GM04504 (cell line): ENCODE results near the gene GAA.

ENCODE experiments used
- DNase-seq: peaks from one replicate; pipeline ENCODE4 v3.0.0-alpha.2; 2012; ENCODE audit warnings: low read depth

Gene GAA

GRCh38 chr17:80104321-80104955 lies 3.1 kb downstream of the GAA start:
- no peak for DNase-seq

GRCh38 chr17:80104956-80105375 lies 3.6 kb downstream of the GAA start:
- DNase-seq, result no peak

- no peak for DNase-seq
Measured at GRCh38 chr17:80105762-80106161, 4.4 kb downstream of the GAA start.

- DNase-seq, result no peak
Measured at GRCh38 chr17:80106176-80106575, 4.8 kb downstream of the GAA start.

GRCh38 chr17:80106751-80107150 lies 5.4 kb downstream of the GAA start:
- DNase-seq, result no peak

- no peak for DNase-seq
Measured at GRCh38 chr17:80107231-80108021, 6.0 kb downstream of the GAA start.

- no peak for DNase-seq
Measured at GRCh38 chr17:80108036-80108971, 6.9 kb downstream of the GAA start.

- no peak for DNase-seq
Measured at GRCh38 chr17:80109066-80109660, 7.8 kb downstream of the GAA start.

GRCh38 chr17:80109713-80110446 lies 8.5 kb downstream of the GAA start:
- DNase-seq, result no peak

GRCh38 chr17:80110447-80110812 lies 9.0 kb downstream of the GAA start:
- DNase-seq, result no peak

GRCh38 chr17:80110927-80111701 lies 9.7 kb downstream of the GAA start:
- no peak for DNase-seq

GRCh38 chr17:80111702-80112470 lies 10.5 kb downstream of the GAA start:
- DNase-seq, result no peak

GRCh38 chr17:80112471-80113032 lies 11.2 kb downstream of the GAA start:
- DNase-seq, result no peak

- no peak for DNase-seq
Measured at GRCh38 chr17:80113033-80113484, 11.7 kb downstream of the GAA start.

- DNase-seq, result no peak
Measured at GRCh38 chr17:80114758-80115157, 13.4 kb downstream of the GAA start.

GRCh38 chr17:80115159-80115558 lies 13.8 kb downstream of the GAA start:
- DNase-seq, result no peak

- no peak for DNase-seq
Measured at GRCh38 chr17:80116276-80116920, 15.0 kb downstream of the GAA start.

GRCh38 chr17:80116921-80117380 lies 15.6 kb downstream of the GAA start:
- no peak for DNase-seq
